Gastrocnemius medialis (tissue), 4 donors: ENCODE measurements around the gene CCDC27. TPM values are rescaled to one million over a fixed set of nuclear protein-coding genes. Genes with fewer than 3 reads are reported as not detected.

ENCODE experiments used
- ATAC-seq, 2 donors: fragments of 150-250 bp; one replicate each; pipeline ENCODE4 v1.9.1; 2016
- DNase-seq, 2 donors: peaks; one replicate each; pipeline ENCODE4 v3.0.0-alpha.2; 2019
- H3K27ac ChIP-seq, 4 donors: fragments of 200-600 bp; sonication (generic); 1 replicate in 1 of 4; 2 replicates in 3 of 4; pipeline ENCODE4 v1.5.1; 2016 to 2018; ENCODE audit warnings: mild to moderate bottlenecking in 2 of 4, moderate library complexity in 1 of 4
- H3K27me3 ChIP-seq, 3 donors: fragments of 200-600 bp; sonication (generic) in 2 of 3; 1 replicate in 1 of 3; 2 replicates in 2 of 3; pipeline versions ENCODE4 v1.5.1 to v1.6.0; 2016 to 2019; ENCODE audit warnings: mild to moderate bottlenecking in 1 of 3, moderate library complexity in 1 of 3
- H3K36me3 ChIP-seq, 2 donors: fragments of 200-600 bp; sonication (generic) in 1 of 2; one replicate each; pipeline ENCODE4 v1.5.1; 2017 to 2018
- H3K4me1 ChIP-seq, 2 donors: fragments of 200-600 bp; sonication (generic) in 1 of 2; one replicate each; pipeline ENCODE4 v1.5.1; 2016 to 2017; ENCODE audit warnings: mild to moderate bottlenecking in 2 of 2
- H3K4me3 ChIP-seq, 4 donors: fragments of 200-600 bp; sonication (generic) in 3 of 4; 1 replicate in 1 of 4; 2 replicates in 3 of 4; pipeline ENCODE4 v1.5.1; 2016 to 2019; ENCODE audit warnings: mild to moderate bottlenecking in 2 of 4
- H3K9me3 ChIP-seq, 3 donors: fragments of 200-600 bp; sonication (generic) in 2 of 3; 1 replicate in 1 of 3; 2 replicates in 2 of 3; pipeline ENCODE4 v1.5.1; 2016 to 2019
- CTCF ChIP-seq, 5 experiments: fragments of 450-650 bp in 3 of 5; fragments of 200-600 bp in 2 of 5; sonication (generic) in 2 of 5; IDR thresholded peaks in 4 of 5; conservative IDR thresholded peaks in 1 of 5; 1 replicate in 4 of 5; 2 replicates in 1 of 5; pipeline ENCODE4 v1.5.1; 2016 to 2019; ENCODE audit warnings: antibody characterized with exemption in 5 of 5, mild to moderate bottlenecking in 3 of 5, moderate library complexity in 3 of 5
- POLR2A ChIP-seq, 2 donors: fragments of 450-650 bp; IDR thresholded peaks; one replicate each; pipeline ENCODE4 v1.6.1; 2017; ENCODE audit warnings: antibody characterized with exemption in 2 of 2, mild to moderate bottlenecking in 2 of 2, moderate library complexity in 2 of 2
- in situ Hi-C, 4 donors: fragments of 200-750 bp; cut with MboI; loops; one replicate each; pipeline versions ENCODE4 v1.15.0 to v1.8.0; 2017; ENCODE audit warnings: low sequenced_read_pairs in 4 of 4
- intact Hi-C: fragments of 100-400 bp; cut with DNase I; formaldehyde crosslinking; loops from one replicate; pipeline ENCODE4 v1.15.1; 2023; ENCODE audit warnings: low total_unique reads
- total RNA-seq, 4 donors: library from RNA; depleted of rRNA; stranded (reverse); fragments of >200 nt; gene quantifications; one replicate each; pipeline versions ENCODE4 v1.1.0 to v1.2.3, GENCODE V29; 2016

CCDC27 gene
- total RNA-seq, 4 donors from 2014 or later = 0.09 TPM; not detected in 3

GRCh38 chr1:3750741-3751140, 1.5 kb upstream of the CCDC27 start:
- ATAC-seq (no peak), DNase-seq (no peak)
- TF ChIP-seq POLR2A (IDR thresholded peaks at IDR 0.05) (no peak), CTCF (IDR thresholded peaks at IDR 0.05 in 4 of 5, conservative IDR thresholded peaks at IDR 0.05 in 1 of 5) (no peak)
- in situ Hi-C loops = no loop called here
- H3K27me3 ChIP-seq = peaks cover 0 to 2% (median 0%) of the 10 kb centered on the region in 3 donors
- peaks cover 8 to 17% of the 10 kb centered on the region in 2 donors for H3K4me1 ChIP-seq
- no peak overlapping the region for H3K4me3 ChIP-seq
- H3K9me3 ChIP-seq = no peaks in the 10 kb centered on the region
- no peaks in the 10 kb centered on the region for H3K36me3 ChIP-seq
- H3K27ac ChIP-seq = no peak overlapping the region
- intact Hi-C loops = no loop called here

DNA sequence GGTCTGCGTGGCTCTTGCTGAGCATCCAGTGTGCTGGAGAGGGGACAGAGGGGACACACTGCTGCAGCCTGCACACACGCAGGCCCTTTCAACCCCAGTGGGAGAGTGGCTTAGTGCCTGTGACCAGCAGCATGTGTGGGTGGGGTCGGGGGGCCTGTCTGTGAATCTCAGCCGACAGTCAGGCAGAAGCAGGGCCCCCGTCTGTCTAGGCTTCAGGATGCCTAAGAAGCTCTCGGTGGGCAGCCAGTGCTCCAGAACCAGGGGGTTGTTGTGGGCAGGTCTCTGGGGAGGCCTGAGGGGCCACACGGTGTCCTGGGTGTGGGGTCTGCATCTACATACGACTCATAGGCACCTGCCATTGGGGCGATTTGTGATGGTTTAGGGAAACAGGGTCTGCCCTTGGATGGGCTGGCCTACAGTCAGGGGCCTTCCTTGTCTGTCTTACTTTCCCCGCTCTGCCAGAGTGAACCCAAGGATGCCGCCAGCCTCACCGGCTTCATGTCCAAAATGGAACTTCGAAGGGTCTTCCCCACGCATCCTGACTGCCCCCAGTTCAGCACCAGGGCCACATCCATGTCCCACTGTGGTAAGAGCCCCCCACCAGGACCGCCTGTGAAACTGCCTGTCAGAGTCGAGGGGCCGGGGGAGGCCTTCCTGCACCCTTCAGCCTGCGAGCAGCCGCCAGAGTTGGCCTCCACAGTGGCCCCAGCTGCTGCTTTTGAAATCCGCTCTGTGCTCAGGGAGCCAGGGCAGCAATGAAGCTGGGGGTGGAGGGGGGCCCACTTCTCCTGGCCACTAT, 1.6 kb downstream of the CCDC27 start:
- DNase-seq (no peak), ATAC-seq (no peak)
- in situ Hi-C loops = no loop called here
- no peaks in the 10 kb centered on the region for H3K9me3 ChIP-seq
- no peaks in the 10 kb centered on the region for H3K4me1 ChIP-seq
- TF ChIP-seq POLR2A (IDR thresholded peaks at IDR 0.05) = no peak
- no peak for TF ChIP-seq CTCF (IDR thresholded peaks at IDR 0.05 in 4 of 5, conservative IDR thresholded peaks at IDR 0.05 in 1 of 5)
- H3K27me3 ChIP-seq = peaks cover 0 to 2% (median 0%) of the 10 kb centered on the region in 3 donors
- H3K27ac ChIP-seq = no peak overlapping the region
- H3K36me3 ChIP-seq = no peaks in the 10 kb centered on the region
- H3K4me3 ChIP-seq = no peak overlapping the region
- intact Hi-C loops = no loop called here

- Histone ChIP-seq H3K27me3 (peaks cover 0 to 2% (median 0%) of the 10 kb centered on the region in 3 donors), H3K9me3 (no peaks in the 10 kb centered on the region), H3K36me3 (no peaks in the 10 kb centered on the region), H3K27ac (no peak overlapping the region), H3K4me3 (no peak overlapping the region), H3K4me1 (peaks cover 0 to 3% of the 10 kb centered on the region in 2 donors)
- TF ChIP-seq CTCF (IDR thresholded peaks at IDR 0.05 in 4 of 5, conservative IDR thresholded peaks at IDR 0.05 in 1 of 5) (no peak), POLR2A (IDR thresholded peaks at IDR 0.05) (no peak)
- ATAC-seq (no peak), DNase-seq (no peak)
- in situ Hi-C loops (no loop called here), intact Hi-C loops (no loop called here)
Measured at GRCh38 chr1:3756394-3756793, 4.1 kb downstream of the CCDC27 start.

- TF ChIP-seq CTCF (IDR thresholded peaks at IDR 0.05 in 4 of 5, conservative IDR thresholded peaks at IDR 0.05 in 1 of 5) (no peak), POLR2A (IDR thresholded peaks at IDR 0.05) (no peak)
- intact Hi-C loops (no loop called here), in situ Hi-C loops (no loop called here)
- no peak overlapping the region for H3K27ac ChIP-seq
- H3K36me3 ChIP-seq = no peaks in the 10 kb centered on the region
- DNase-seq (no peak), ATAC-seq (no peak)
- H3K4me3 ChIP-seq = no peak overlapping the region
- peaks cover 0 to 3% of the 10 kb centered on the region in 2 donors for H3K4me1 ChIP-seq
- H3K9me3 ChIP-seq = no peaks in the 10 kb centered on the region
- no peaks in the 10 kb centered on the region for H3K27me3 ChIP-seq
Measured at GRCh38 chr1:3759164-3759563, 6.9 kb downstream of the CCDC27 start.
